Peyer's patch (tissue), 4 donors: Measurements from ENCODE around the gene LDHB.
"Not testable (repeated sequence)": the region's sequence is repeated elsewhere in the genome, so short reads cannot be mapped to it uniquely, and the experiment has no call there.

Experiments
- CTCF ChIP-seq, 6 experiments: fragments of 450-650 bp in 4 of 6; fragments of 200-600 bp in 2 of 6; sonication (generic) in 1 of 6; IDR thresholded peaks; one replicate each; pipeline ENCODE4 v1.5.1; 2017 to 2019; ENCODE audit warnings: antibody characterized with exemption in 6 of 6, mild to moderate bottlenecking in 3 of 6, moderate library complexity in 1 of 6
- POLR2A ChIP-seq, 2 donors: fragments of 450-650 bp; IDR thresholded peaks; one replicate each; pipeline ENCODE4 v1.5.1; 2017; ENCODE audit warnings: antibody characterized with exemption in 2 of 2, mild to moderate bottlenecking in 2 of 2, moderate library complexity in 2 of 2

GRCh38 chr12:21645041-21645500 is 12.6 kb downstream of the LDHB start:
- not testable (repeated sequence) for TF ChIP-seq CTCF, POLR2A (IDR thresholded peaks at IDR 0.05)
